WI38 (cell line): ENCODE measurements around the gene PKNOX2.

Source experiments
- H3K4me3 ChIP-seq: 2 replicates; pipeline ENCODE4 v1.5.1; 2011; ENCODE audit warnings: low read depth, mild to moderate bottlenecking, control low read depth, low read length
- CTCF ChIP-seq: IDR thresholded peaks from 2 replicates; pipeline ENCODE4 v1.5.1; 2012; ENCODE audit warnings: low read depth, mild to moderate bottlenecking, control low read depth, low read length

PKNOX2 gene

GRCh38 chr11:125192183-125192582 lies 27.6 kb downstream of the PKNOX2 start:
- TF ChIP-seq CTCF = no peak
- no peak overlapping the region for H3K4me3 ChIP-seq

GRCh38 chr11:125192717-125193415 lies 28.3 kb downstream of the PKNOX2 start:
- no peak for TF ChIP-seq CTCF
- no peak overlapping the region for H3K4me3 ChIP-seq

- no peak for TF ChIP-seq CTCF
- H3K4me3 ChIP-seq = no peak overlapping the region
Measured at GRCh38 chr11:125193416-125193726, 28.8 kb downstream of the PKNOX2 start.

- no peak for TF ChIP-seq CTCF
- no peak overlapping the region for H3K4me3 ChIP-seq
Measured at GRCh38 chr11:125193841-125194240, 29.3 kb downstream of the PKNOX2 start.

GRCh38 chr11:125199915-125200314 lies 35.4 kb downstream of the PKNOX2 start:
- TF ChIP-seq CTCF = no peak
- H3K4me3 ChIP-seq = no peak overlapping the region

GRCh38 chr11:125200441-125200840 lies 35.9 kb downstream of the PKNOX2 start:
- TF ChIP-seq CTCF = no peak

GRCh38 chr11:125201525-125202141 lies 37.1 kb downstream of the PKNOX2 start:
- H3K4me3 ChIP-seq = no peak overlapping the region

More at GRCh38 chr11:125200441-125200840, 35.9 kb downstream of the PKNOX2 start:
- no peak overlapping the region for H3K4me3 ChIP-seq

More at GRCh38 chr11:125201525-125202141, 37.1 kb downstream of the PKNOX2 start:
- TF ChIP-seq CTCF = no peak
